AG09319 (cell line): Measurements from ENCODE around the gene RAP1GAP2.

Experiments used
- DNase-seq: peaks from one replicate; pipeline ENCODE4 v3.0.0-alpha.2; 2010; ENCODE audit warnings: low read depth; ENCODE audit errors: extremely low read depth
- CTCF ChIP-seq: IDR thresholded peaks from 2 replicates; pipeline ENCODE4 v1.5.1; 2011; ENCODE audit warnings: low read depth, mild to moderate bottlenecking, inconsistent platforms, low read length, moderate library complexity

Gene RAP1GAP2

GRCh38 chr17:2865228-2865627 is 69.0 kb downstream of the RAP1GAP2 start:
- no peak for TF ChIP-seq CTCF
- DNase-seq: no peak

GRCh38 chr17:2867441-2868424 is 71.5 kb downstream of the RAP1GAP2 start:
- peak; percentile 11 for TF ChIP-seq CTCF
- peak; percentile 39 for DNase-seq

GRCh38 chr17:2869604-2870003 is 73.4 kb downstream of the RAP1GAP2 start:
- no peak for DNase-seq
- TF ChIP-seq CTCF: no peak

- TF ChIP-seq CTCF: no peak
Measured at GRCh38 chr17:2871205-2871604, 75.0 kb downstream of the RAP1GAP2 start.

GRCh38 chr17:2871720-2872119 is 75.5 kb downstream of the RAP1GAP2 start:
- no peak for DNase-seq
- no peak for TF ChIP-seq CTCF

More at GRCh38 chr17:2871205-2871604, 75.0 kb downstream of the RAP1GAP2 start:
- no peak for DNase-seq

- no peak for TF ChIP-seq CTCF
- DNase-seq: no peak
Measured at GRCh38 chr17:2872282-2872681, 76.0 kb downstream of the RAP1GAP2 start.

GRCh38 chr17:2874189-2874686 is 78.0 kb downstream of the RAP1GAP2 start:
- no peak for TF ChIP-seq CTCF
- DNase-seq: no peak
